HCT116 (cell line): ENCODE measurements around the gene BCL6. TPM values are rescaled to one million over a fixed set of nuclear protein-coding genes. Genes with fewer than 3 reads are reported as not detected.

Source experiments
- ATAC-seq: fragments of 200-7000 bp; cut with Tn5 transposase; 2 replicates; pipeline ENCODE4 v1.9.1; 2020; ENCODE audit warnings: mild to moderate bottlenecking, moderate library complexity
- BruUV-seq: library from RNA; stranded (reverse); fragments of 400-500 nt; replicated peaks from 2 replicates; lab custom pipeline; 2021; lab: Mats Ljungman, UMichigan
- CTCF ChIA-PET: fragments of 300-600 bp; sonication (Branson Sonifier 250); formaldehyde crosslinking; loops from one replicate; lab custom pipeline; 2021; ENCODE audit warnings: antibody characterized with exemption; lab: Charles Lee
- POLR2A ChIA-PET: fragments of 300-600, 350-600 bp; sonication (Branson Sonifier 250); formaldehyde crosslinking; loops from one replicate; lab custom pipeline; 2021; ENCODE audit warnings: antibody characterized with exemption; lab: Charles Lee
- RAD21 ChIA-PET, 2 experiments: fragments of 300-600 bp; sonication (Branson Sonifier 250); formaldehyde crosslinking; loops; one replicate each; lab custom pipeline; 2023; ENCODE audit warnings: low total read pairs in 2 of 2; ENCODE audit not compliant: uncharacterized antibody in 2 of 2, unreplicated experiment in 2 of 2, low non-redundant PET in 1 of 2; lab: Charles Lee
- DNase-seq: peaks from one replicate; pipeline ENCODE4 v3.0.0-alpha.2; 2010; ENCODE audit warnings: low read depth, low spot score
- H2AFZ ChIP-seq: fragments of 200-600 bp; shearing (Covaris generic), sonication (generic); 2 replicates; pipeline ENCODE4 v1.6.1; 2017; ENCODE audit warnings: low read depth, mixed run types, mixed read lengths, antibody characterized with exemption, low read length; ENCODE audit not compliant: poor library complexity, severe bottlenecking
- H3K27ac ChIP-seq: 2 replicates; pipeline ENCODE4 v1.5.1; 2012; ENCODE audit warnings: low read depth, low read length
- H3K27me3 ChIP-seq: fragments of 200-600 bp; sonication (generic); 2 replicates; pipeline ENCODE4 v1.6.1; 2016; ENCODE audit warnings: mixed run types, low read length, mixed read lengths; ENCODE audit not compliant: insufficient read depth
- H3K36me3 ChIP-seq, 2 experiments: fragments of 200-500 bp in 1 of 2; fragments of 200-600 bp in 1 of 2; sonication (Bioruptor generic) in 1 of 2; sonication (generic) in 1 of 2; 2 replicates each; pipeline versions ENCODE4 v1.5.1 to v1.6.1; 2014 to 2016; ENCODE audit warnings: low read length in 2 of 2, inconsistent platforms in 1 of 2, mixed read lengths in 1 of 2, mixed run types in 1 of 2; ENCODE audit not compliant: insufficient read depth in 2 of 2, control insufficient read depth in 1 of 2
- H3K4me1 ChIP-seq, 2 experiments: fragments of 200-600 bp in 1 of 2; sonication (generic) in 1 of 2; 2 replicates each; pipeline versions ENCODE4 v1.5.1 to v1.6.1; 2012 to 2017; ENCODE audit warnings: low read length in 2 of 2, inconsistent platforms in 1 of 2, mild to moderate bottlenecking in 1 of 2, mixed read lengths in 1 of 2, mixed run types in 1 of 2, moderate library complexity in 1 of 2; ENCODE audit not compliant: insufficient read depth in 2 of 2, control insufficient read depth in 1 of 2
- H3K4me2 ChIP-seq: fragments of 200-600 bp; sonication (generic); 2 replicates; pipeline ENCODE4 v1.6.1; 2017; ENCODE audit warnings: mixed run types, low read length, mixed read lengths
- H3K4me3 ChIP-seq, 2 experiments: fragments of 200-600 bp in 1 of 2; sonication (generic) in 1 of 2; replicated peaks in 1 of 2; 2 replicates each; pipeline ENCODE4 v1.5.1; 2011 to 2016; ENCODE audit warnings: low read length in 2 of 2, control low read depth in 1 of 2, low read depth in 1 of 2, mild to moderate bottlenecking in 1 of 2, mixed read lengths in 1 of 2, mixed run types in 1 of 2
- H3K79me2 ChIP-seq: fragments of 200-600 bp; sonication (generic); 2 replicates; pipeline ENCODE4 v1.6.1; 2017; ENCODE audit warnings: mild to moderate bottlenecking, mixed run types, low read length, moderate library complexity, mixed read lengths; ENCODE audit not compliant: insufficient read depth
- H3K9ac ChIP-seq: fragments of 200-600 bp; sonication (generic); 2 replicates; pipeline ENCODE4 v1.6.1; 2016; ENCODE audit warnings: low read length, mixed read lengths
- H3K9me2 ChIP-seq: fragments of 200-600 bp; sonication (generic), shearing (Covaris generic); 2 replicates; pipeline ENCODE4 v1.6.1; 2017; ENCODE audit warnings: mixed run types, mild to moderate bottlenecking, moderate library complexity; ENCODE audit not compliant: insufficient read depth
- H3K9me3 ChIP-seq, 2 experiments: fragments of 200-500 bp in 1 of 2; fragments of 200-600 bp in 1 of 2; sonication (Bioruptor generic) in 1 of 2; sonication (generic) in 1 of 2; 2 replicates each; pipeline ENCODE4 v1.6.1; 2014 to 2017; ENCODE audit warnings: low read length in 2 of 2, mixed read lengths in 2 of 2, inconsistent platforms in 1 of 2, low read depth in 1 of 2, mild to moderate bottlenecking in 1 of 2, mixed run types in 1 of 2, moderate library complexity in 1 of 2; ENCODE audit not compliant: control insufficient read depth in 1 of 2, insufficient read depth in 1 of 2
- H4K20me1 ChIP-seq: fragments of 200-600 bp; sonication (generic), shearing (Covaris generic); 2 replicates; pipeline ENCODE4 v1.6.1; 2017; ENCODE audit warnings: mixed run types, mild to moderate bottlenecking, moderate library complexity; ENCODE audit not compliant: insufficient read depth
- CBX3 ChIP-seq: IDR thresholded peaks from 2 replicates; pipeline ENCODE4 v1.6.1; 2012; ENCODE audit warnings: low read depth
- CEBPB ChIP-seq: IDR thresholded peaks from 2 replicates; pipeline ENCODE4 v1.6.1; 2012; ENCODE audit warnings: low read depth
- EGR1 ChIP-seq: IDR thresholded peaks from 2 replicates; pipeline ENCODE4 v1.6.1; 2012; ENCODE audit warnings: low read depth
- EZH2 ChIP-seq: fragments of 200-600 bp; sonication (generic); IDR thresholded peaks from 2 replicates; pipeline ENCODE4 v1.6.1; 2017; ENCODE audit warnings: antibody characterized with exemption, mixed run types
- EZH2phosphoT487 ChIP-seq: fragments of 200-600 bp; IDR thresholded peaks from 2 replicates; pipeline ENCODE4 v1.6.1; 2018; ENCODE audit warnings: antibody characterized with exemption, borderline replicate concordance
- FOSL1 ChIP-seq: IDR thresholded peaks from 2 replicates; pipeline ENCODE4 v1.6.1; 2012; ENCODE audit warnings: low read depth
- JUND ChIP-seq: IDR thresholded peaks from 2 replicates; pipeline ENCODE4 v1.6.1; 2012
- MAX ChIP-seq: IDR thresholded peaks from 2 replicates; pipeline ENCODE4 v1.6.1; 2012
- RAD21 ChIP-seq: IDR thresholded peaks from 2 replicates; pipeline ENCODE4 v1.6.1; 2012; ENCODE audit warnings: low read depth, mild to moderate bottlenecking
- REST ChIP-seq: IDR thresholded peaks from 2 replicates; pipeline ENCODE4 v1.6.1; 2012; ENCODE audit warnings: low read depth
- SIN3A ChIP-seq: IDR thresholded peaks from 2 replicates; pipeline ENCODE4 v1.6.1; 2012; ENCODE audit warnings: low read depth
- SP1 ChIP-seq: IDR thresholded peaks from 2 replicates; pipeline ENCODE4 v1.6.1; 2012; ENCODE audit warnings: low read depth
- SRF ChIP-seq: IDR thresholded peaks from 2 replicates; pipeline ENCODE4 v1.6.1; 2012; ENCODE audit warnings: low read depth
- YY1 ChIP-seq: IDR thresholded peaks from 2 replicates; pipeline ENCODE4 v1.6.1; 2011; ENCODE audit warnings: low read length, low read depth, moderate library complexity, mild to moderate bottlenecking; ENCODE audit not compliant: insufficient replicate concordance; ENCODE audit errors: extremely low read depth
- ZBTB33 ChIP-seq: IDR thresholded peaks from 2 replicates; pipeline ENCODE4 v1.6.1; 2011; ENCODE audit warnings: mild to moderate bottlenecking, low read length, moderate library complexity; ENCODE audit not compliant: insufficient replicate concordance; ENCODE audit errors: extremely low read depth
- ZFX ChIP-seq: fragments of 450-650 bp; IDR thresholded peaks from 2 replicates; pipeline ENCODE4 v1.6.1; 2017
- intact Hi-C: fragments of 100-400 bp; cut with micrococcal nuclease; formaldehyde crosslinking; loops from 2 replicates; pipeline ENCODE4 v1.10.0; 2022
- total RNA-seq: library from RNA; stranded (reverse); gene quantifications from one replicate; pipeline ENCODE4 v1.2.1, GENCODE V29; 2021; ENCODE audit not compliant: unreplicated experiment

The BCL6 gene
- total RNA-seq, 1 experiment from 2014 or later, result 17.5 TPM

GRCh38 chr3:187726564-187726963 is 18.7 kb downstream of the BCL6 start:
- no peak overlapping the region for H2AFZ ChIP-seq
- POLR2A ChIA-PET, result no interaction called here
- H3K4me2 ChIP-seq, result no peak overlapping the region
- H3K4me1 ChIP-seq, result no peaks in the 10 kb centered on the region
- H3K4me3 ChIP-seq, result no peak overlapping the region
- CTCF ChIA-PET, result no interaction called here
- H4K20me1 ChIP-seq, result no peaks in the 10 kb centered on the region
- no peaks in the 10 kb centered on the region for H3K9me2 ChIP-seq
- no peaks in the 10 kb centered on the region for H3K27me3 ChIP-seq
- intact Hi-C loops, result no loop called here
- H3K79me2 ChIP-seq, result no peaks in the 10 kb centered on the region
- no peak for TF ChIP-seq CEBPB
- TF ChIP-seq SRF, result no peak
- TF ChIP-seq SIN3A, result no peak
- no peak for TF ChIP-seq MAX
- no peak for TF ChIP-seq EZH2
- peaks cover 5 to 45% of the 10 kb centered on the region in 2 experiments; a peak in 3 of 4 replicates for H3K36me3 ChIP-seq
- H3K27ac ChIP-seq, result no peak overlapping the region
- DNase-seq (no peak), ATAC-seq (no peak)
- no peak overlapping the region for H3K9ac ChIP-seq
- BruUV-seq, result no TSS peak
- H3K9me3 ChIP-seq, result no peaks in the 10 kb centered on the region
- RAD21 ChIA-PET, result no interaction called here

GRCh38 chr3:187725653-187726370 is 19.5 kb downstream of the BCL6 start:
- no peak overlapping the region for H3K27ac ChIP-seq
- no TSS peak for BruUV-seq
- ChIA-PET CTCF (no interaction called here), RAD21 (no interaction called here), POLR2A (no interaction called here)
- H3K27me3 ChIP-seq, result no peaks in the 10 kb centered on the region
- intact Hi-C loops, result no loop called here
- no peak overlapping the region for H3K9ac ChIP-seq
- H3K36me3 ChIP-seq, result peaks cover 5 to 44% of the 10 kb centered on the region in 2 experiments; a peak in 3 of 4 replicates
- H3K4me1 ChIP-seq, result no peaks in the 10 kb centered on the region
- no peak for ATAC-seq
- H3K9me3 ChIP-seq, result no peaks in the 10 kb centered on the region
- H2AFZ ChIP-seq, result no peak overlapping the region
- no peak for DNase-seq
- no peak overlapping the region for H3K4me2 ChIP-seq
- H3K4me3 ChIP-seq, result no peak overlapping the region
- no peaks in the 10 kb centered on the region for H3K9me2 ChIP-seq
- H4K20me1 ChIP-seq, result no peaks in the 10 kb centered on the region
- H3K79me2 ChIP-seq, result no peaks in the 10 kb centered on the region
- TF ChIP-seq EZH2 (no peak), CEBPB (no peak), CBX3 (no peak), REST (no peak), RAD21 (no peak), SP1 (no peak), JUND (no peak), ZBTB33 (no peak), YY1 (no peak), FOSL1 (no peak), EGR1 (no peak), ZFX (no peak), SIN3A (no peak), EZH2phosphoT487 (no peak)
